ENCODE results near the gene KLHL20.
"Not testable (repeated sequence)": the region's sequence is repeated elsewhere in the genome, so short reads cannot be mapped to it uniquely, and the experiment has no call there.

The KLHL20 gene

DNA sequence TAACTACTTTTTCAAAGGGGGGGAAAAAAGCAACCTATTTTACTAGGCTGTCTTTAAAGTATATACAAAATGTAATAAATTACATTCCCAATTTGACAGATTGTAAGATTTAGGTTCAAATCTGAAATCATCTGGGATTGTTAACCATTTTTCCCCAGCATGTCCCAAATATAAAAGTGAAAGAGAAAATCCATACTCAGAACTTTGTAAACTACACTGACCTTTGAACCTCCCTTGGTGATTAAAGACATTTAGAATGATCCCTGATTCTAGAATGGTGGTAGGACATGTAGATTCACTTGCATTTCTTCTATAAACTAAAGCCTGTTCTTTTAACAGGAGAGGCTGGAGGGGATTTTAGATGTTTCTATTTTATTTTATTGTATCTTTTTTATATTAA, 39.0 kb downstream of the KLHL20 start:
- no peak for DNase-seq (ENCODE audit: low read depth)

DNA sequence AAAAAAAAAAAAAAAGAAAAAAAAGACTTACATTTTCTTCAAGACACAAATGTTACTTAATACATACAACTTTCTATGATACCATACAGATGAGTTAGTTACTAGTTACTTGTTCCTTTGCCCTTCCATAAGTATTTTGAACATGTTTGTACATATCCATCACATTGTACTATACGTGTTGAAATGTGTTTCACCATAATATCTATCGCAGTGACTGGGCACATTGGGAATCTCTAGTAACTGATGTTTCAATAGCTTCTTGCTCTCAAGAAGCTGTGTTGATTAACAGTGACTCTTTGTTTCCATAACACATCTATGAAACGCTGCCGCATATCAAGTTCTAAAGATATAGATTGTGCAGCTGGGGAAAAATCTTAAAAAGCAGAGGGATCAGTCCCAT, 42.9 kb downstream of the KLHL20 start:
- no peak for DNase-seq (ENCODE audit: low read depth)

DNA sequence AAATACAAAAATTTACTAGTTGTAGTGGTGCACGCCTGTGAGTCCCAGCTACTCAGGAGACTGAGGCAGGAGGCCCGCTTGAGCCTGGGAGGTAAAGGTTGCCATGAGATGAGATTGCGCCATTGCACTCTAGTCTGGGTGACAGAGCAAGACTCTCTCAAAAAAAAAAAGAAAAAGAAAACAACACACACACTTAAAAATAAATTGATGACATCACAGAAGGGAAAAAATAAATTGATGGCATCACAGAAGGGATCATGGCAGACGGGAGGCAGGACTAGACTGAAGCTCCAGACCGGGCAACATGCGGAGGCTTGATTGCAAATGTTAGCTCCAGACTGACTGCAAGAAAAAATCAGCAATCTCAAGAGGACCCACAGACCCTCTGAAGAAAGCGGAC, 43.3 kb downstream of the KLHL20 start:
- DNase-seq (ENCODE audit: low read depth): no peak

DNA sequence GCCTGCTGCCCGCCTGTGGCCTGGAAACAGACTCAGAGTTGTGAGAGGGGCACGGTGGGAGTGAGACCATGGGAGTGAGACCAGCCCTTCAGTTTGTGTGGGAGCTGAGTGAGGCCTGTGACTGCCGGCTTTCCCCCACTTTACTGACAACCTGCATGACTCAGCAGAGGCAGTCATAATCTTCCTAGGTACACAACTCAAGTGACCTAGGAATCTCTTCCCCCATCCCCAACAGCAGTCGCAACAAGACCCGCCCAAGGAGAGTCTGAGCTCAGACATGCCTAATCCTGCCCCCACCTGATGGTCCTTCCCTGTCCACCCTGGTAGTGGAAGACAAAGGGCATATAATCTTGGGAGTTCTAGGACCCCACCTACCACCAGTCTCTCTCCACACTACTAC, 44.2 kb downstream of the KLHL20 start:
- no peak for DNase-seq (ENCODE audit: low read depth)

GRCh38 chr1:173764331-173764730, 49.5 kb downstream of the KLHL20 start:
- DNase-seq (ENCODE audit: low read depth): not testable (repeated sequence)

GRCh38 chr1:173768206-173768605, 53.4 kb downstream of the KLHL20 start:
- no peak for DNase-seq (ENCODE audit: low read depth)

DNA sequence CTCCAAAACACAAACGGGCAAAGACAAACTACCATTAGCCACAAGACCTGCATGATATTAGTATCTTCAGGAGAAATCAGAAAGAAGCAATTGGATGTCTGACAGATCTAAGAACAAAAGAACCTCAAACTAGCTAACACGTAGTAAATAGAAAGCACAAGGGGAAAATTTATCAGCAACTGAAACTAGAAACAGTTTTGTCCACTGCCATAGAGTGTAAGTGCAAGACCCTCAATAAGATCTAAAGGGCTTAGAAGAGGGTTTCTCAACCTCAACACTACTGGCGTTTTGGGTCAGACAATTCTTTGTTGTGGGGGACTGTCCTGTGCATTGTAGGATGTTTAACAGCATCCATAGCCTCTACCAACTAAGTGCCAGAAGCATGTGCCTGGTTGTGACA, 54.0 kb downstream of the KLHL20 start:
- DNase-seq (ENCODE audit: low read depth): no peak

GRCh38 chr1:173770330-173770729, 55.5 kb downstream of the KLHL20 start:
- DNase-seq (ENCODE audit: low read depth): not testable (repeated sequence)

DNA sequence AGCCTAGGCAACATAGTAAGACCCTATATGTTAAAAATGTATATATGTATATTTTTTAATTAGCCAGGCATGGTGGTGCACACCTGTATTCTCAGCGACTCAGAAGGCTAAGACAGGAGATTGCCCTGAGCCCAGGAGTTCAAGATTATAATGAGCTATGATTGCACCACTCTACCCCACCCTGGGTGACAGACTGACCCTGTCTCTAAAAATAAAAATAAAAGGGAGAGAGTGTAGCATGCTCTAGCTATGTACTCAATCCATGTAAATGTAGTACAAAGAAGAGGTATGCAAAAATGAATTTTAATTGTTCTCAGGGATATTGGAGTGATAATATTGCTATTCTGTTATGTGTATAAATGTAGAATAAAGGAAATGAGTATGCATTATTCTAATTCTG, 56.8 kb downstream of the KLHL20 start:
- DNase-seq (ENCODE audit: low read depth): no peak

DNA sequence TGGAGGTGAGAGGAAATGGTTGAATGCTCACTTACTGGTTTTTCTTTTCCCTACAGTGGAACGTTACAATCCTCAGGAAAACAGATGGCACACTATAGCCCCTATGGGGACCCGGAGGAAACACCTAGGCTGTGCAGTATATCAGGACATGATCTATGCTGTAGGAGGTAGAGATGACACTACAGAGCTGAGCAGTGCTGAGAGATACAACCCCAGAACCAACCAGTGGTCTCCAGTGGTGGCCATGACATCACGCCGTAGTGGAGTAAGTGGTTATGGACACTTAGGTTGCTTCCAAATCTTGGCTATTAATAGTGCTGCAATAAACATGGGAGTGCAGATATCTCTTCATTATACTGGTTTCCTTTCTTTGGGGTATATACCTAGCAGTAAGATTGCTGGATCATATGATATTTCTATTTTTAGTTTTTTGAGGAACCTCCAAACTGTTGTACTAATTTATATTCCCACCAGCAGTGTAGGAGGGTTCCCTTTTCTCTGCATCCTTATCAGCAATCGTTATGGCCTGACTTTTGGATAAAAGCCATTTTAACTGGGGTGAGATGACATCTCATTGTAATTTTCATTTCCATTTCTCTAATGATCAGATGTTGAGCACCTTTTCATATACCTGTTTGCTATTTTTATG, 60.9 kb downstream of the KLHL20 start:
- no peak for DNase-seq (ENCODE audit: low read depth)

DNA sequence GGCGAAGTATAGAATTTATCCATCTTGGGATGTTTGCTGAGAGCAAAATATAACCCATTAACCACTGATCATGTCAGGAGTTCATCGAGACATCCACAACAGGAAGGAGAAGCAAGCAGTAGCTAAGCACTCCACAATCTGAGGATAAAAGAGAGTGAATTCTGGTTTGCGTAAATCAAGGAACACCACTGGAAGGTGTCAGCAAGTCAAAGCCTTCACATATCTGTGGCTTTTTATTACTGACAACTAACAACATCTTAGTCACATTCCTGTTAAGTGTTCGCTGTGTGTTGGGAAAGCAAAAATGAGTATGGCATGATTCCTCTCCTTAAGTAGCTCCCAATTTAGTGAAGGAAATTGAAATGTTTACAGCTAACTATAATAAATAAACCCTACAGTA, 65.2 kb downstream of the KLHL20 start:
- no peak for DNase-seq (ENCODE audit: low read depth)

- DNase-seq (ENCODE audit: low read depth): no peak
These were observed 70.2 kb downstream of the KLHL20 start for GRCh38 chr1:173784997-173785396.

DNA sequence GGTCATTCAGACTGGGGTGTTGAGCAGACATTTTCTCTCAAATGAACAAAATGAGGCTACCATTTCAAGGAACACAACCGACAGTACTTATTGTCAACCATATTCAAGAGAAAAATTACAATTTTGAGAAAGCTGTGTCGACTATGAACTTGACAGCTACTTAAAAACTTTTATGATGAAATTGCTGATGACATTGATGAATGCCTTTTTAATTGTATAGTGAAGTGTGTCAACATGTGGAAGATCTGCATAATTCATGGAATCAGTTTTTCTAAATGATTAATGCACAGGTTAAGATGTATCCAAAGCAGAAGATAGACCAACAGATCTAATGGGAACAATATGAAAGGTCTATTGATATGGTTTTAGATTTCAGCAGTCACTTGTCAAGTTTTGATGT, 75.1 kb downstream of the KLHL20 start:
- no peak for DNase-seq (ENCODE audit: low read depth)

- no peak for DNase-seq (ENCODE audit: low read depth)
These were observed 83.3 kb downstream of the KLHL20 start for GRCh38 chr1:173798078-173798477.

- DNase-seq (ENCODE audit: low read depth): not testable (repeated sequence)
These were observed 85.2 kb downstream of the KLHL20 start for GRCh38 chr1:173799995-173800394.

- no peak for DNase-seq (ENCODE audit: low read depth)
These were observed 88.2 kb downstream of the KLHL20 start for GRCh38 chr1:173802961-173803360.

GRCh38 chr1:173813654-173814053, 98.9 kb downstream of the KLHL20 start:
- DNase-seq (ENCODE audit: low read depth): not testable (repeated sequence)

DNA sequence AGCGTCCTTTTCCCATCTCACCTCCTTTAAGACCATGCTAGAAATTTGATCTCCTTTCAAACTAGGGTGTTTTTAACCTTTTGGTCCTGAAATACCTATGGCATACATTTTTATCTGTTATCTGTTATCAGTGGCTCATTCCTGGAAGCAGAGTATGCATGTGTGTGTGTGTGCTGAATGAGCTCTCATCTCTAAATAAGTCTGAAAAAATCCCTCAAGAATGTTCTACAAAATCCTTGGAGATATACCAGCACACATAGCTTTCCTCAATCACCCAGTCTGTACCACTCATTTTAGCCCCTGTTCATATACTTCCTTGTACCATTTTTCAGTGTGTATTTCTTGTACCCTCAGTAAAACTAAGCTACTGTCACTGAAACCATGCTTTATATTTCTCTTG, 103.7 kb downstream of the KLHL20 start:
- DNase-seq (ENCODE audit: low read depth): no peak

GRCh38 chr1:173821680-173822079, 106.9 kb downstream of the KLHL20 start:
- no peak for DNase-seq (ENCODE audit: low read depth)

DNA sequence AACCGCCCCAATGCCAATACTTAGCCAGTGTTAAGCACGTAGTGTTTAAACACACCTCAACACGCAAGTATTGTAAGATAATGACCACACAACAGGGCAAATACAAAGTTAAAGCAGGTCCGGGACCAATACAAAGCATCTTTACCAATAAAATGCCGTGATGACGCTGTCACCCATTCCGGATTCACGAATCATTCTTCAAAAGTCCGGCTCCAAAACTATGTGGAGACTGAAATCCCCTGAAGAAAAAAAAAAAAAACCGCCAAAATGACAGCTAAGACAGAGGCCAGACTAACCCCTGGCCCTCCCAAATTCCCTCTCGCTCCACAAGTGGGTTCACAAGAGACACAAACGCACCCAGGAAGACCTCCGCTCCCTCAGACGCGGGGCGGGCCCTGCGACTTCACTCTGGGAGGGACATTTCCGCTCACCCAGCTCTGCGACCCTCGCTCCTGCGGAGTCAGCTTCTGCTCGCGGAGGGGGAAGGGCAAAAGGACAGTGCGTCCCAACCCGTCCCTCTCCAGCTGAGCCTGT, 109.1 kb downstream of the KLHL20 start:
- no peak for DNase-seq (ENCODE audit: low read depth)

- DNase-seq (ENCODE audit: low read depth): peak; percentile 87
These were observed 109.7 kb downstream of the KLHL20 start, which contains the start of the genes CENPL and DARS2 for GRCh38 chr1:173824315-173825081. CENPL (minus strand) TSS chr1:173824883; CDS start chr1:173811299, 13,584 bp downstream. DARS2 (plus strand) TSS chr1:173824673; CDS start chr1:173825230, 557 bp downstream.

- DNase-seq (ENCODE audit: low read depth): no peak
These were observed 112.8 kb downstream of the KLHL20 start for GRCh38 chr1:173827611-173828010.

- no peak for DNase-seq (ENCODE audit: low read depth)
These were observed 118.0 kb downstream of the KLHL20 start for GRCh38 chr1:173832748-173833147.

Measured in T-helper 22 cell (primary cell).